Eye (tissue), 1 donor: ENCODE results near the gene RILPL1.
A peak's percentile ranks its signal among the peaks of the same experiment; 100 is the strongest.
"Not testable (repeated sequence)": the region's sequence is repeated elsewhere in the genome, so short reads cannot be mapped to it uniquely, and the experiment has no call there.

Source experiments
- DNase-seq: peaks from one replicate; pipeline ENCODE4 v3.0.0-alpha.2; 2015

RILPL1 gene, protein sequence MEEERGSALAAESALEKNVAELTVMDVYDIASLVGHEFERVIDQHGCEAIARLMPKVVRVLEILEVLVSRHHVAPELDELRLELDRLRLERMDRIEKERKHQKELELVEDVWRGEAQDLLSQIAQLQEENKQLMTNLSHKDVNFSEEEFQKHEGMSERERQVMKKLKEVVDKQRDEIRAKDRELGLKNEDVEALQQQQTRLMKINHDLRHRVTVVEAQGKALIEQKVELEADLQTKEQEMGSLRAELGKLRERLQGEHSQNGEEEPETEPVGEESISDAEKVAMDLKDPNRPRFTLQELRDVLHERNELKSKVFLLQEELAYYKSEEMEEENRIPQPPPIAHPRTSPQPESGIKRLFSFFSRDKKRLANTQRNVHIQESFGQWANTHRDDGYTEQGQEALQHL

DNA sequence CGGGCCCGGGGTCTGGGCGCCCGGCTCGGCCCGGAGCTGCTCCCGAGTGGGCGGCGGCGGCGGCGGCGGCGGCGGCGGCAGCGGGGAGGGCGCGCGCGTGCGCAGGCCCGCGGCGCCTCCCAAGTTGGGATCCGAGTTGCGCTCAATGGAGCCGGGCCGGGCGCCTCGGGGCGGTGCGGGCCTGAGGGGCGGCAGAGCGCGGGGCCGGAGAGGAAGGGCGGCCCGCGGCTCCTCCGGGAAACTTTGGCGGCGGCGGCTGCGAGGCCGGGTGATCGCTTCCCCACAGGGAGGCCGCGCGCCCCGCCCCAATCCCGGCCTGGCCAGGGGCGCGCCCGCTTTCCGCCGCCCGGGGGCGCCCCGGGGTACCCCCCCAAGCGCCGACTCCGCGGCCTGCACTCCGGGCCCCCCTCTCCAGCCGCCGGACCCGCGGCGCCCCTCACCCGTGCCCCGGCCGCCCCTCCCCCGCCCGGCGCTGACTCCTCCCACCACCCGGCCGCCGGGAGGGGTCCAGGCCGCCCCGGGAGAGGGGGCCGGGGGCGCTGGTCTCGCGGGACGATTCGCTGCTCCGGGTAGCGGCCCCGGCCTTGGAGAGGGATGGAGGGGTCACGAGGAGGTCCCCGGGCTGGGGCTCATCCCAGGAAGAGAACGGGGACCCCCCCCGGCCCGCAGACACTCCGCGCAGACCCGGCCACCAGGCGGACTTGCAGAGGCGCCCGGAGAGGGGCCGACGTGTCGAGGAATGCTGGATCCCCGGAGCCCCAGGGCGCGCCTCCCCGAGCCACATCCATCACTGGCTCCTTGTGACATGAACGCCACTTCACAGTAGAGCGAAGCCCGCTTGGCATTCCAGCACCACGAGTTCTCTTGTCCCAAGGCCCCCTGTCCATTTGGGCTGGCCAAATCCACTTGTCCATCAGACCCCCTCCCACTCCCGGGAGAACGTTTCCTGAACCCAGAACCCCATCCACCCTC, at the start of gene RILPL1:
Gene RILPL1, minus strand, starts transcription at position 48 of the 972 bp plus-strand sequence. CDS start 237 bp downstream, outside the sequence.
- DNase-seq, result peak; percentile 84

DNA sequence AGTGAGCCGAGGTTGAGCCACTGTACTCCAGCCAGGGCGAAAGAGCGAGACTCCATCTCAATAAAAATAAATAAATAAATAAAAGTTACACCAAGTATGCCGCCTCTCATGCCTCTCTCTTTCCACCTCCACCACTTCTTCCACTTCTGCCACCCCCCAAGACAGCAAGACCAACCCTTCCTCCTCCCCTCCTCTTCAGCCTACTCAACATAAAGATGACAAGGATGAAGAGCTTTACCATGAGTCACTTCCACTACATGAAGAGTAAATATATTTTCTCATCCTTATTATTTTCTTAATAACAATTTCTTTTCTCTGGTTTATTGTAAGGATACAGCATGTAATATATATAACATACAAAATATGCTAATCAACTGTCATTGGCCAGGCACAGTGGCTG, 47.3 kb upstream of the RILPL1 start:
- DNase-seq, result no peak

DNA sequence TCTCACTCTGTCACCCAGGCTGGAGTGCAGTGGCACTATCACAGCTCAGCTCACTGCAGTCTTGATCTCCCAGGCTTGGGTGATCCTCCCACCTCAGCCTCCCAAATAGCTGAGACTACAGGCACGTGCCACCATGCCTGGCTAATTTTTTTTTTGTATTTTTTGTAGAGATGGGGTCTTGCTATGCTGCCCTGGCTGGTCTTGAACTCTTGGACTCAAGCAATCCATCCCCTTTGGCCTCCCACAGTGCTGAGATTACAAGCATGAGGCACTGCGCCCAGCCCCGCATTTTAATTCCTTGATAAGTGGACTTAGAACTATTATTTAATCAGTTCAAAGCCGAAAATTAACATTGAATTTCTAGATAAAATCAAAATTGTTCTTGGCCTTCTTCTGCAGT, 45.3 kb upstream of the RILPL1 start:
- DNase-seq, result not testable (repeated sequence)

DNA sequence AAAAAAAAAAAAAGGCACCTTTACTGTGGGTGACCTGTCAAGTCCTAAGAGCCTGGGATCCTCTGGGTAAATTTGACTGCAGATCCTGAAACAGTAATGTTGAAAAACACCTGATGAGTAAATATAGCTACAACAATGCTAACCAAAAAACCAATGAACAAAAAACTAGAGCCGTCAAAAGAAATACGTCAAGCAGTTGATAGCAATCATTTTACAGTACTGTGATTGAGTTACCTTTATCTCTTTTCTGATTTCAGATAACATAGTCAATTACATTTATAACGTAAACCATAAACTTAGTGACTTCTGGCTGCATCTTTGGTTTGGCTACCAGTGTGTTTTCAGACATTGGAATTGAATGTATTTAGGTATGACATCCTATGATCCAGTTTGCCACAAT, 44.7 kb upstream of the RILPL1 start:
- no peak for DNase-seq

DNA sequence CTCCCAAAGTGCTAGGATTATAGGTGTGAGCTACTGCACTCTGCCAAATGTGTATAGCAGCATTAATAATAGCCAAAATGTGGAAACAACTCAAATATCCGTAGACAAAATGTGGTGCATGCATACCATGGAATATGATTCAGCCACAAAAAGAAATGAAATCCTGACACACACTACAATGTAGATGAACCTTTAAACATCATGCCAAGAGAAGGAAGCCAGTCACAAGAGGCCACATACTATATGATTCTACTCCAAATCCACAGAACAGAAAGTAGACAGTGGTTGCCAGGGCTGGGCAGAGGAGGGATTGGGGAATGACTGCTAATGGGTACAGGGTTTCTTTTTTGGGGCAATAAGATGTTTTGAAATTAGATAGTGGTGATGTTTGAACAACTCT, 43.1 kb upstream of the RILPL1 start:
- DNase-seq, result no peak

DNA sequence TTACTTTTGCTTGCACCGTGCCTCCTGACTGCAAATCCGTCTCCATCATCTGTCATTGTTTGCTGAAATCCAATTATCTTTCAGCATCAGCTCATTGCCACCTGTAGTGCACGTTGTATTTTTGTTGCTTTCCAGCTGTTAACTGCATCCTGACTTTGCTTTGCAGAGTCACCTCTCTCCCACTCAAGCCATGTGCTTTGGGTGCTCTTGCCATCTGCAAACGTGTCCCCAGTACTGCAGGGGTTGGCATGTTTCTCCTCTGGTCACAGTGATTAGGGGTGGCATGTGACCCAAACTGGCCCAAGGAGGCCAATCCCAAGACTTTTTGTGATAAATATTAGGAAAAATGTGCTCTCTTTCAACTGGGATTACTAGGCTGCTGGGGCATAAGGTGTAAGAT, 40.4 kb upstream of the RILPL1 start:
- DNase-seq, result no peak

DNA sequence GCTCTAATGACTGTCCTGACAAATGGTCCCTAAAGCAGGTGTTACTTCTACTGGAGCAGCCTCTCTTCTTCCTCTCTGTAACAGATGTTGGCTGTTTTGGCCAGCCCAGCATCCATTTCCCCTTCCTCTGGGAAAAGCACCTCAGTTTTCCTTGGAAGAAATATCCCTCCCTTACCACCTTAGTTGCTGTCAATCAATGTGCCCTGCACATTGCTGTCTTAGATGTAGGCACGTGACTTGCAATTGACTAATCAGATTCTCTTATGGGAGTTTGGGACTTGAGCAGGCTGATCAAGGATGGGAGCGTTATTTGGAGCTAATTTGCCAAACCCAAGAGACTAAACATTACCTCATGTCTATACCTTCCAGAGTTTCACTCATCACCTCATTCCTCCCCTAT, 38.9 kb upstream of the RILPL1 start:
- no peak for DNase-seq

DNA sequence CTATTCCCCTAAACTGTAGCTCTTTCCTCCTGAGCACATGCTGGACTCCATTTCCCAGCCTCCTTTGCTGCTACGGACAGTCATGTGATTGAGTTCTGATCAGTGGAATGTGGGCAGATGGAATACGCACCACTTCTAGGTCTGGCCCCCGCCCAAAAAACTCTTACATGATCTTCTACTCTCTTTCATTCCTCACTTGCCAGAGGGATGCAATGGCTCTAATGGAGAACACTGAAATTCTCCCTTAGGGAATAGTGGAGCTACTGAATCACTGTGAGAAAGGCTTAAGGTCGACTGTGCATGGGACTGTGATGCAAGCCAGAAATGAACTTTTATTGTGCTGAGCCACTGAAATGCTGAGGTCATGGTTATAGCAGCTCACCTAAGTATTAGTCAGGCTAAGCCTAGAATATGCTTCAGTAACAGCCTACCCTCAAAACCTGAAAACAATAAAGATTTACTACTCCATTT, 37.9 kb upstream of the RILPL1 start:
- peak; percentile 58 for DNase-seq

DNA sequence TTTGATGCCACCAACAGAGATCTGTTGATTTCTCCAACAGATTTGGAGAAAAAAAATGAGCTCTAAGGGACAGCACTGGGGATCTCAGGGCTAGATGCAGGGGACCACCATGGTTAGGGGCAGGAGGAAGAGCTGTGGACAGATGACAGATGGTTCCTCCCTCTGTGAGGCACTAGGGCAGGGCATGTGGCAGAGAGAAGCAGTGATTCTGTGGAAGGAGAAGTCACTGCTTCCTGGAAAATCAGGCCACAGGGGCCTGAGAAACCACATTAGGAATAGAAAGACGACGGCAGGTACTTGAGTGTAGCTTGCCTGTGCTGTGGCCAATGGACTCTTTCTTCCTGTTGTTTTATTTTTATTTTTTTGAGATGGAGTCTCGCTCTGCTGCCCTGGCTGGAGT, 25.9 kb upstream of the RILPL1 start:
- DNase-seq, result no peak

DNA sequence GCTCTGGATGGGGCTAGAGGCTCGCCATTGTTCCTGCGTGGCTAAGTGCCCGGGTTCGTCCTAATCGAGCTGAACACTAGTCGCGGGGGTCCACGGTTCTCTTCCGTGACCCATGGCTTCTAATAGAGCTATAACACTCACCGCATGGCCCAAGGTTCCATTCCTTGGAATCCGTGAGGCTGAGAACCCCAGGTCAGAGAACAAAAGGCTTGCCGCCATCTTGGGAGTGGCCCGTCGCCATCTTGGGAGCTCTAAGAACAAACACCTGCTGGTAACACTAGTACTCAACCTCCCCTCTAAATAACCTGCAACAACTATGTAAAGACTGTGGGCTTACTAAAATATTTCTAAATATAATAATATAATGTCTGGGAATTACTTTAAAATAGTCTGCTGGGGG, 25.0 kb upstream of the RILPL1 start:
- not testable (repeated sequence) for DNase-seq

DNA sequence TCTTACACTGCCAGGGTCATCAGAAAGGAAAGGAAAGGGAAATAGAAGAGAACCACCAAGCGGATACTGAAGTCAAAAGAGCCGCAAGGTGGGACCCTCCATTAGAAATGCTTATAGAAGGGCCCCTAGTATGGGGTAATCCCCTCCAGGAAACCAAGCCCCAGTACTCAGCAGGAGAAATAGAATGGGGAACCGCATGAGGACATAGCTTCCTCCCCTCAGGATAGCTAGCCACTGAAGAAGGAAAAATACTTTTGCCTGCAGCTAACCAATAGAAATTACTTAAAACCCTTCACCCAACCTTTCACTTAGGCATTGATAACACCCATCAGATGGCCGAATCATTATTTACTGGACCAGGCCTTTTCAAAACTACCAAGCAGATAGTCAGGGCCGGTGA, 21.3 kb upstream of the RILPL1 start:
- DNase-seq, result not testable (repeated sequence)

DNA sequence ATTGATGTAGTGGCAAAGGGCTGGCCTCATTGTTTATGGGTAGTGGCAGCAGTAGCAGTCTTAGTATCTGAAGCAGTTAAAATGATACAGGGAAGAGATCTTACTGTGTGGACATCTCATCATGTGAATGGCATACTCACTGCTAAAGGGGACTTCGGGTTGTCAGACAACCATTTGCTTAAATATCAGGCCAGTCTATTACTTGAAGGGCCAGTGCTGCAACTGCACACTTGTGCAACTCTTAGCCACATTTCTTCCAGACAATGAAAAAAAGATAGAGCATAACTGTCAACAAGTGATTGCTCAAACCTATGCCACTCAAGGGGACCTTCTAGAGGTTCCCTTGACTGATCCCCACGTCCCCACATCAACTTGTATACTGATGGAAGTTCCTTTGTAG, 20.6 kb upstream of the RILPL1 start:
- not testable (repeated sequence) for DNase-seq

DNA sequence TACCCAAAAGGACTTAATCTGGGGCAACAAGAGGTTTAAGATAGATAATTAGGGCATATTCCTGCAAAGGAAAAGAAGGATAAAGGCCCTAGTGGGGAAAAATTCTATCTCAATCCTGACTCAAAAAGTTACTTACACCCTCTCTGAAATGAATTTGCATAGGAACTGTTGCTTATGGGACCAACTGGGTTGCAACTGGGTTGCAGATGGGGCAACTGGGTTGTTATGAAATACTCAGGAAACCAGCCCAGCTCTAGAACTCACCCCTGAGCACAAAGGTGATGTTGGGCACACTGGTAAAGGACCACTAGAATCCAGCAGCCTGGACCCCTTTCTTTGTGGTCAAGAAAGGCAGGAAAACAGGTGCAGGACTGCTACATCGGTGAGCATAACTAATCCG, 17.2 kb upstream of the RILPL1 start:
- no peak for DNase-seq

DNA sequence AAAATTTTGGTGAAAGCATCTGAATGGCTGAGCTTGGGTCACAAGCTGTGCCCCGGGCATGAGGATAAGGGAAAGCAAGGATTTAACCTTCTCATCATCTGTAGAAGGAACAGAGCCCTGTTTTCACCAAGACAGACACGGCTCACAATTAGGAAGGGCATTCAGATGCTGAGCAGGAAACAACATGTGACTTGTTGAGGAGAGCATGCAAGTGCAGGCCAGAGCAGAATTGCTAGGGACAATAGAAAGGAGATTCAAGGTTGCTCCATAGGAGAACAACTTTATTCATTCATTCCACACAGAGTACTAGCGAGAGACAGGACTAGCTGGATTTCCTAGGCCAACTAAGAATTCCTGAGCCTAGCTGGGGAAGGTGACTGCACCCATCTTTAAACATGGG, 14.6 kb upstream of the RILPL1 start:
- no peak for DNase-seq

DNA sequence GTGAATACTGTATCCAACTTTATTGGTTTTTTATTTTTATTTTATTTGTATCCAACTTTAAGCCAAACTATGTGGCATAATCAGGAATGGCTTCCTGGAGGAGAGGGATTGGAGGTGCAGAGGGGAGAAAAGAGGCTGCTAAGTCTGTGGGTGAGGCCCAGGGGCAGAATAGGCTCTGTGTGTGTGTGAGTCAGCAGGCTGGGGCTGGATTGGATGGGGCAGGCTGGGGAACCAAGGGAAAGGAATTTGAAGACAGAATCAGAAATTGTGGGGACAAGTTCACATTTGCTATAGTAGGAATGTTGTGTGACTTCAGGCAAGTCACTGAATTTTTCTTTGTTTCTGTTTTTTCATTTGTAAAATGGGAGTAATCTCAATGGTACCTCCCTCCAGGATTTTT, 12.8 kb upstream of the RILPL1 start:
- DNase-seq, result no peak

DNA sequence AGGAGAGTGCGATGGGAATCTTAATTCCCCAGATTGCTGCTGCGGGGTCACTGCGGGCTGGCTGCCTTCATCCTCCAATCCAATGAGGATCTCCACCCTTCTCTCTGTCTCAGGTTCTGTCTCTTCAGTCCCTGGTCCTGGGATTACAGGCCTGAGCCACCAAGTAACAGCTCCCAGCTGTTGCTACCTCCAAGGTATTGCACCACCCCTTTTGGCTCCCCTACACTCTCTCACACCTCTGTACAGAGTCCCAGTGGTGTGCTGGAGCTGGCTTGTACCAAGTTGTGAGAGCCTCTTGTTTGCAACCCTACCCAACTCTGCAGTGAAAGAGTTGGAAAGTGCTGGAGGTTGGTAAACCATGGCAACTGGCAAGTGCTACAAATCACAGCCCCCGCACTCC, 10.0 kb upstream of the RILPL1 start:
- DNase-seq, result no peak

DNA sequence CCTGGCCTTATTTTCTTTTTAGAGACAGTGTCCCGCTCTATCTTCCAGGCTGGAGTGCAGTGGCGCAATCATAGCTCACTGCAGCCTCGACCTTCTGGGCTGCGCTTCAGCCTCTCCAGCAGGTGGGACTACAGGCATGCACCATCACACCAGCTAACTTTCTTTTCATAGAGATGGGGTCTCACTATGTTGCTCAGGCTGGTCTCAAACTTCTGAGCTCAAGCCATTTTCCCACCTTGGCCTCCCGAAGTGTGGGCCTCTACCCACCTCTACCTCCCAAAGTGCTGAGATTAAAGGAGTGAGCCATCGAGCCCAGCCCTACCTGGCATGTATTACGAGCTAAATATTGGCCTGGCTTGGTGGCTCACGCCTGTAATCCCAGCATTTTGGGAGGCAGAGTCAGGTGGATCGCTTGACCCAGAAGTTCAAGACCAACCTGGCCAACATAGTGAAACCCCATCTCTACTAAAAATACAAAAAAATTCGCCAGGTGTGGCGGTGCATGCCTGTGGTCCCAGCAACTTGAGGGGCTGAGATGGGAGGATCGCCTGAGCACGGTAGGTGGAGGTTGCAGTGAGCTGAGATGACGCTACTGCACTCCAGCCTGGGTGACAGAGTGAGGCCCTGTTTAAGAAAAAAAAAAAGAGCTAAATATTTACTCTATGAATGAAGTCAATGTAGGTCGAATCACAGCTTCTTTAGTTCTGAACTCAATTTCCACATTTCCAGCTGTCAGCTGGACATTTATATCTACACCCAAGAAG, 7.6 kb upstream of the RILPL1 start:
- DNase-seq, result no peak

DNA sequence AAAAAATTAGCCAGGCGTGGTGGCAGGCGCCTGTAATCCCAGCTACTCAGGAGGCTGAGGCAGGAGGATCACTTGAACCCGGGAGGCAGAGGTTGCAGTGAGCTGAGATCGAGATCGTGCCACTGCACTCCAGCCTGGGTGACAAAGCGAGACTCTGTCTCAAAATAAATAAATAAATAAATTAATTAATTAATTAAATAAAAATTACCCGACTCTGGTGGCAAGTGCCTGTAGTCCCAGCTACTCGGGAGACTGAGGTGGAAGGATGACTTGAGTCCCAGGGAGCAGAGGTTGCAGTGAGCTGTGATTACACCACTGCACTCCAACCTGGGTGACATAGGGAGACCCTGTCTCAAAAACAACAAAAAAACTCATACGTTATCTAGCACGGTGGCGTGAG, 2.4 kb upstream of the RILPL1 start:
- not testable (repeated sequence) for DNase-seq

DNA sequence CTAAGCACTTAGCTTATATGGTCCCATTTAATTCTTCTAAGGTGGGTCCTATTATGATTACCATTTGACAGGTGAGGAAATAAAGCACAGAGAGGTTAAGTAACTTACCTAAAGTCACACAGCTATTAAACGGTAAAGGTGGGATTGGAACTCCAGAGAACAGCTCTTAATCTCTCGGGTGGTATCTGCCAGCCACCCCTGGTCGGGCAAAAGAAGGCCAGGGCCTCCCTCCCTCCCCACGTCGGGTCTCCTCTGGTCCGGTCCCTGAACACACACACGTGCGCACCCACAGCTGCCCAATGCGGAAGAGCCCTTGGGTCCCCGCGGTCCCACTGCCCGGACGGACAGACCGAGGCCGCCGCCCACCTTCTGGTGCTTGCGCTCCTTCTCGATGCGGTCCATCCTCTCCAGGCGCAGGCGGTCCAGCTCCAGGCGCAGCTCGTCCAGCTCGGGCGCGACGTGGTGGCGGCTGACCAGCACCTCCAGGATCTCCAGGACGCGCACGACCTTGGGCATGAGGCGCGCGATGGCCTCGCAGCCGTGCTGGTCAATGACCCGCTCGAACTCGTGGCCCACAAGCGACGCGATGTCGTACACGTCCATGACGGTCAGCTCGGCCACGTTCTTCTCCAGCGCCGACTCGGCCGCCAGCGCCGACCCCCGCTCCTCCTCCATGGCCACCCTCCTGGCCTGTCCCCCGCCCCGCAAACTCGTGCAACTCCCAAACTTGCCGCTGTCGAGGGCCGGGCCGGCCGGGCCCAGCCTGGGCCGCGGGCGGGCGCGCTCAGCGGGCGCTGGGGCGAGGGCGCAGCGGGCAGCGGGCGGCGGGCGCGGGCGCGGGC, 490 bp downstream of the RILPL1 start:
- DNase-seq, result peak; percentile 73

DNA sequence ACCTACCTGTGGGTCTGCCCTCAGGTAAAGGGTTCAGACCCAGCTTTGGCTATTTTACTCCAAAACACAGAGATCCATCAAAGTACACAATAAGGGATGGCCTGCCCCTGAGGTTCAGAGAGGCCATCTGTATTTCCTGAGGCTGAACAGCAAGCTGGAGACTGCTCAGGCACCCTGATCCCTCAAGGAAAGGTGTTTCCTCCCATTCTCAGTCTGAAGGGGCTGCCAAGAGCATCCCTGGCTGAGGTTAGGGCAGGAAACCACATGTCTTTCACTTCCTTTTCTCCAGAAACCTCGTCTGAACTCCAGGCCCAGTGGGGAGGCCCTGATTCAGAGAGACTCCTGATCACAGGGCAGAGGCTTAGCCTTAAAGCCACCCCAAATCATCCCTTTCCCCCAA, 1.5 kb downstream of the RILPL1 start:
- no peak for DNase-seq

DNA sequence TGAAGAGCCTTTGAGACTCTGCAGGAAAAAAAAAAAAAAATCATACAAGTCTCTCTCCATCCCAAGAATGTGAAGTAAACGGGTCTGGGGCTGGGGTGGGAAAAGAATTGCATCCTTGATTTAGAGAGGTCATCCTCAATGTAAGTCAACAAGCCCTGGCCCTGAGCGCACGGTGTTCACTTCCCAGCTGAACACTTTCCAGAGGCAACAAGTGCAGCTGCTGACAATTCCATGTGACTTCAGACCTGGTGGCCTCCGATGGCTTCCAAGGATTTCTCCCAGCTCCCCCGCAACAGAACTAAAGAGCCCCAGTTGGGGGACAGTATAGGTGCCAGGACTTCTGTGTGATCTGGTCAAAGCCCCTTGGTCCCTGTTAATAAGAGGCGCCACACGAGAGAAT, 2.4 kb downstream of the RILPL1 start:
- no peak for DNase-seq

DNA sequence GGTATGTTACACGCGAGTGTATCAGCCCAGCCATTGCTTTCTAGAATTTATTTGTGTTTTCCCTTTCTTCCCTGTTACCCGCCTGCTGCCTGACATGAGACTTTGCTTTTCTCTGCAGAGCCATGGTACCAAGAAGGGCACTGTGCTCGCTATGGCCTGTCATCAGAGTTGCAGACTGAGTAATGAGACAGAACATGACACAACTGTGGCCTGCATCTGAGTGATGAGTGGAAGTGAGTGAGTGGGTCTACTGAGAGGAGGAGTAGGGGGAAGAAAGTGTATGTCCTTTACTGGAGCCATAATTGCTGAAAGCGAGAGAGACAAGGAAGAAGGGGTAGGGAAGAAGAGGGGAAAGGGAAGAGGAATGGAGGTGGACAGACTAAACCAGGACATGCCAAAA, 2.9 kb downstream of the RILPL1 start:
- DNase-seq, result no peak
